ENCODE results near the gene PHEX.

The PHEX gene

GRCh38 chrX:22163326-22163725 lies 131.2 kb downstream of the PHEX start:
- TF ChIP-seq TAF1 (IDR thresholded peaks at IDR 0.05; ENCODE audit: borderline replicate concordance, insufficient read depth, low read length): no peak
- no peak for TF ChIP-seq SIN3A (IDR thresholded peaks at IDR 0.05; ENCODE audit: borderline replicate concordance, insufficient read depth, low read length)
- no peak for TF ChIP-seq REST (IDR thresholded peaks at IDR 0.05; ENCODE audit: insufficient read depth in 1 of 2, low read depth in 2 of 2, low read length in 2 of 2)
- no peak for TF ChIP-seq FOXP2 (optimal IDR thresholded peaks at IDR 0.05; ENCODE audit: borderline replicate concordance, extremely low read depth, extremely low read length, insufficient read depth)
- no peak for TF ChIP-seq POLR2AphosphoS5 (IDR thresholded peaks at IDR 0.05; ENCODE audit: low read depth, low read length)

GRCh38 chrX:22164770-22165388 lies 132.8 kb downstream of the PHEX start:
- TF ChIP-seq SIN3A (IDR thresholded peaks at IDR 0.05; ENCODE audit: borderline replicate concordance, insufficient read depth, low read length): no peak

GRCh38 chrX:22165732-22166457 lies 133.8 kb downstream of the PHEX start:
- TF ChIP-seq REST (IDR thresholded peaks at IDR 0.05; ENCODE audit: insufficient read depth in 1 of 2, low read depth in 2 of 2, low read length in 2 of 2): no peak

DNA sequence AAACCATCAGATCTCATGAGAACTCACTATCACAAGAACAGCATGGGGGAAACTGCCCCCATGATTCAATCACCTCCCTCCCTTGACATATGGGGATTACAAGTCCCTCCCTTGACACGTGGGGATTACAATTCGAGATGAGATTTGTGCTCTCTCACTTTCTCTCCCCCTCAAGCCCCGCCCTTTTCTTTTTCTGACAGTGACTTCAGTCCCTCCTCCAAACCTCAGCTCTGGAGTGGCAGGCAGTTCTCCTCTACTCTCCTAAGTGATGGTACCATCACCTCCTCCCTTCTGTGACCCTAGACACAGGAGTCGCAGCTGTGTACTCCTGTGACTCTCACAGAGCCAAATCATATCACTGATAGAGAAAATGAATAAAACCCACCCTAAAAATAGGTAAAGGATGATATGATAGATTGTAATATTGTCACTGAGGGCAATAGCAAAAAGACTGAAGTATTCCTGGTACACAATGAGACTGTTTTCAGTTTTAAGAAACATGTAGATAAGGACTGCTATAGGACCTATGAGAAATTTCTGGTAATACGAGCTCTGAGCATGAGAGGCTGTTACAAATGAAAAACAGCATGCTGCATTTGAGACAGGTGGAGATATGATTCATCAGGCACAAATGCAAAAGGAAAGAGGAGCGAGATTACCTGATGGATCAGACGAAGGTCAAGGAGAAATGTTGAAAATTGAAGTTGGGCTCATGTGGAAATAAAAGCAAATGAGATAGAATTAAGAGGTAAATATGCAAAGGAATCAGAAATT lies 139.3 kb downstream of the PHEX start:
- TF ChIP-seq POLR2AphosphoS5 (IDR thresholded peaks at IDR 0.05; ENCODE audit: low read depth, low read length): no peak
- TF ChIP-seq SIN3A (IDR thresholded peaks at IDR 0.05; ENCODE audit: borderline replicate concordance, insufficient read depth, low read length): no peak
- no peak for TF ChIP-seq TAF1 (IDR thresholded peaks at IDR 0.05; ENCODE audit: borderline replicate concordance, insufficient read depth, low read length)
- TF ChIP-seq REST (IDR thresholded peaks at IDR 0.05; ENCODE audit: insufficient read depth in 1 of 2, low read depth in 2 of 2, low read length in 2 of 2): no peak
- TF ChIP-seq FOXP2 (optimal IDR thresholded peaks at IDR 0.05; ENCODE audit: borderline replicate concordance, extremely low read depth, extremely low read length, insufficient read depth): no peak

- TF ChIP-seq REST (IDR thresholded peaks at IDR 0.05; ENCODE audit: insufficient read depth in 1 of 2, low read depth in 2 of 2, low read length in 2 of 2) (no peak), POLR2AphosphoS5 (IDR thresholded peaks at IDR 0.05; ENCODE audit: low read depth, low read length) (no peak), SIN3A (IDR thresholded peaks at IDR 0.05; ENCODE audit: borderline replicate concordance, insufficient read depth, low read length) (no peak), TAF1 (IDR thresholded peaks at IDR 0.05; ENCODE audit: borderline replicate concordance, insufficient read depth, low read length) (no peak), FOXP2 (optimal IDR thresholded peaks at IDR 0.05; ENCODE audit: borderline replicate concordance, extremely low read depth, extremely low read length, insufficient read depth) (no peak)
Measured at GRCh38 chrX:22173966-22174365, 141.8 kb downstream of the PHEX start.
